Esophagus squamous epithelium (tissue), 5 donors: ENCODE measurements around the gene MFAP2. TPM values are rescaled to one million over a fixed set of nuclear protein-coding genes. Genes with fewer than 3 reads are reported as not detected.

Experiments
- DNase-seq: peaks from one replicate; lab custom pipeline; 2025; lab: John Stamatoyannopoulos, UW
- H3K27ac ChIP-seq, 4 donors: fragments of 200-600 bp; sonication (generic); one replicate each; pipeline ENCODE4 v1.5.1; 2016 to 2019; ENCODE audit warnings: mild to moderate bottlenecking in 1 of 4
- H3K27me3 ChIP-seq, 4 donors: fragments of 200-600 bp; sonication (generic); 1 replicate in 3 of 4; 2 replicates in 1 of 4; pipeline versions ENCODE4 v1.5.1 to v1.6.0; 2017 to 2021; ENCODE audit warnings: antibody characterized with exemption in 1 of 4
- H3K36me3 ChIP-seq, 3 donors: fragments of 200-600 bp; sonication (generic); one replicate each; pipeline ENCODE4 v1.5.1; 2016 to 2019
- H3K4me1 ChIP-seq, 3 donors: fragments of 200-600 bp; sonication (generic); one replicate each; pipeline ENCODE4 v1.5.1; 2017 to 2019
- H3K4me3 ChIP-seq, 4 donors: fragments of 200-600 bp; sonication (generic); 1 replicate in 3 of 4; 2 replicates in 1 of 4; pipeline ENCODE4 v1.5.1; 2016 to 2019; ENCODE audit warnings: mild to moderate bottlenecking in 2 of 4, moderate library complexity in 1 of 4
- H3K9me3 ChIP-seq, 3 donors: fragments of 200-600 bp; sonication (generic); one replicate each; pipeline ENCODE4 v1.5.1; 2016 to 2019
- CTCF ChIP-seq, 6 experiments: fragments of 450-650 bp in 4 of 6; fragments of 200-600 bp in 2 of 6; sonication (generic) in 2 of 6; IDR thresholded peaks; one replicate each; pipeline ENCODE4 v1.5.1; 2016 to 2019; ENCODE audit warnings: antibody characterized with exemption in 6 of 6, mild to moderate bottlenecking in 4 of 6, moderate library complexity in 4 of 6
- POLR2A ChIP-seq, 4 donors: fragments of 450-650 bp; IDR thresholded peaks; one replicate each; pipeline ENCODE4 v1.6.1; 2017; ENCODE audit warnings: antibody characterized with exemption in 4 of 4, mild to moderate bottlenecking in 4 of 4, moderate library complexity in 3 of 4
- WGBS, 2 donors: methylation state at CpG; one replicate each; pipeline ENCODE4 v1.1.5; 2018; 5-methylcytosine and 5-hydroxymethylcytosine counted together
- intact Hi-C: fragments of 100-400 bp; cut with DNase I; formaldehyde crosslinking; loops from one replicate; pipeline ENCODE4 v1.15.0; 2022
- total RNA-seq, 4 donors: library from RNA; depleted of rRNA; stranded (reverse); fragments of >200 nt; gene quantifications; one replicate each; pipeline ENCODE4 v1.1.0, GENCODE V29; 2016
- donor health status: DM: yes; HTN: yes; CAD: no.

Gene MFAP2
- total RNA-seq, 4 donors from 2014 or later, result 0.70 to 10.5 (median 4.2) TPM; not detected in 1

- Histone ChIP-seq H3K27ac (no peak overlapping the region), H3K36me3 (peaks cover 46 to 100% (median 72%) of the 10 kb centered on the region in 3 donors), H3K9me3 (no peaks in the 10 kb centered on the region), H3K4me1 (no peaks in the 10 kb centered on the region), H3K27me3 (no peaks in the 10 kb centered on the region), H3K4me3 (no peak overlapping the region)
- WGBS, 2 donors, result 75 to 78% methylated on average over 1 of the region's 1 CpG
- intact Hi-C loops, result no loop called here
- TF ChIP-seq POLR2A (IDR thresholded peaks at IDR 0.05), result no peak
- TF ChIP-seq CTCF (IDR thresholded peaks at IDR 0.05), result no peak
- DNase-seq, result no peak
These were observed 44.3 kb upstream of the MFAP2 start for GRCh38 chr1:17024721-17025120.

GRCh38 chr1:17023573-17023972 lies 43.2 kb upstream of the MFAP2 start:
- H3K4me1 ChIP-seq, result no peaks in the 10 kb centered on the region
- H3K36me3 ChIP-seq, result peaks cover 46 to 100% (median 72%) of the 10 kb centered on the region in 3 donors
- TF ChIP-seq CTCF (IDR thresholded peaks at IDR 0.05) (no peak), POLR2A (IDR thresholded peaks at IDR 0.05) (no peak)
- no peak overlapping the region for H3K4me3 ChIP-seq
- no peak overlapping the region for H3K27ac ChIP-seq
- no peaks in the 10 kb centered on the region for H3K27me3 ChIP-seq
- WGBS, 2 donors, result 67 to 94% methylated on average over 2 to 3 of the region's 3 CpGs
- intact Hi-C loops, result no loop called here
- H3K9me3 ChIP-seq, result no peaks in the 10 kb centered on the region
- DNase-seq, result no peak

GRCh38 chr1:17023102-17023501 lies 42.7 kb upstream of the MFAP2 start:
- H3K27ac ChIP-seq, result no peak overlapping the region

GRCh38 chr1:17021896-17022295 lies 41.5 kb upstream of the MFAP2 start:
- WGBS, 2 donors, result 75 to 89% methylated on average over 9 to 10 of the region's 10 CpGs
- peaks cover 36 to 95% (median 60%) of the 10 kb centered on the region in 3 donors for H3K36me3 ChIP-seq
- no peak for DNase-seq

More at GRCh38 chr1:17023102-17023501, 42.7 kb upstream of the MFAP2 start:
- Histone ChIP-seq H3K36me3 (peaks cover 46 to 100% (median 67%) of the 10 kb centered on the region in 3 donors), H3K4me1 (no peaks in the 10 kb centered on the region), H3K4me3 (no peak overlapping the region), H3K27me3 (no peaks in the 10 kb centered on the region), H3K9me3 (no peaks in the 10 kb centered on the region)
- intact Hi-C loops, result no loop called here
- no peak for TF ChIP-seq CTCF (IDR thresholded peaks at IDR 0.05)
- no peak for TF ChIP-seq POLR2A (IDR thresholded peaks at IDR 0.05)
- no peak for DNase-seq
- 59 to 64% methylated on average over 4 of the region's 4 CpGs for WGBS, 2 donors

GRCh38 chr1:17020502-17020901 lies 40.1 kb upstream of the MFAP2 start:
- Histone ChIP-seq H3K4me3 (no peak overlapping the region), H3K9me3 (no peaks in the 10 kb centered on the region), H3K27ac (no peak overlapping the region), H3K36me3 (peaks cover 36 to 81% (median 54%) of the 10 kb centered on the region in 3 donors), H3K4me1 (peaks cover 3 to 10% (median 5%) of the 10 kb centered on the region in 3 donors), H3K27me3 (no peaks in the 10 kb centered on the region)
- DNase-seq, result no peak
- intact Hi-C loops, result no loop called here
- TF ChIP-seq CTCF (IDR thresholded peaks at IDR 0.05), result no peak
- no peak for TF ChIP-seq POLR2A (IDR thresholded peaks at IDR 0.05)
- 94 to 100% methylated on average over 1 to 2 of the region's 2 CpGs for whole genome bisulfite sequencing, 2 donors

More at GRCh38 chr1:17021896-17022295, 41.5 kb upstream of the MFAP2 start:
- intact Hi-C loops, result no loop called here
- H3K4me3 ChIP-seq, result no peak overlapping the region
- H3K4me1 ChIP-seq, result no peaks in the 10 kb centered on the region
- TF ChIP-seq POLR2A (IDR thresholded peaks at IDR 0.05) (no peak), CTCF (IDR thresholded peaks at IDR 0.05) (no peak)
- no peaks in the 10 kb centered on the region for H3K9me3 ChIP-seq
- no peaks in the 10 kb centered on the region for H3K27me3 ChIP-seq
- H3K27ac ChIP-seq, result no peak overlapping the region
